Smooth muscle cell (in vitro differentiated cells): ENCODE data around the gene HSPA2. TPM values are rescaled to one million over a fixed set of nuclear protein-coding genes. Genes with fewer than 3 reads are reported as not detected.
A peak's percentile ranks its signal among the peaks of the same experiment; 100 is the strongest.

Source experiments
- DNase-seq: peaks from one replicate; lab custom pipeline; 2025; ENCODE audit not compliant: unreplicated experiment; lab: John Stamatoyannopoulos, UW
- H2AFZ ChIP-seq: fragments of 200-600 bp; sonication (generic); 2 replicates; pipeline ENCODE4 v1.6.0; 2016; ENCODE audit warnings: antibody characterized with exemption, low read depth, mild to moderate bottlenecking
- H3F3A ChIP-seq: fragments of 200-600 bp; sonication (generic); 2 replicates; pipeline ENCODE4 v1.6.0; 2017; ENCODE audit warnings: antibody characterized with exemption, low read depth
- H3K27ac ChIP-seq: fragments of 200-600 bp; sonication (generic); 2 replicates; pipeline ENCODE4 v1.5.1; 2016; ENCODE audit warnings: low read depth, mild to moderate bottlenecking
- H3K27me3 ChIP-seq: fragments of 200-600 bp; sonication (generic); 2 replicates; pipeline ENCODE4 v1.6.1; 2016; ENCODE audit warnings: low read depth, mild to moderate bottlenecking
- H3K36me3 ChIP-seq: fragments of 200-600 bp; sonication (generic); 2 replicates; pipeline ENCODE4 v1.5.1; 2016; ENCODE audit warnings: low read depth
- H3K4me1 ChIP-seq: fragments of 200-600 bp; sonication (generic); 2 replicates; pipeline ENCODE4 v1.5.1; 2016; ENCODE audit warnings: low read depth
- H3K4me2 ChIP-seq: fragments of 200-600 bp; sonication (generic); 2 replicates; pipeline ENCODE4 v1.6.0; 2016; ENCODE audit warnings: mild to moderate bottlenecking
- H3K4me3 ChIP-seq: fragments of 200-600 bp; sonication (generic); 2 replicates; pipeline ENCODE4 v1.5.1; 2016; ENCODE audit warnings: mild to moderate bottlenecking
- H3K79me2 ChIP-seq: fragments of 200-600 bp; sonication (generic); 2 replicates; pipeline ENCODE4 v1.6.0; 2016; ENCODE audit warnings: low read depth, mild to moderate bottlenecking
- H3K9ac ChIP-seq: fragments of 200-600 bp; sonication (generic); 2 replicates; pipeline ENCODE4 v1.6.0; 2016; ENCODE audit warnings: low read depth
- H3K9me3 ChIP-seq: fragments of 200-600 bp; sonication (generic); replicated peaks from 2 replicates; pipeline ENCODE4 v1.5.1; 2016; ENCODE audit warnings: low read depth
- H4K20me1 ChIP-seq: fragments of 200-600 bp; sonication (generic); 2 replicates; pipeline ENCODE4 v1.6.0; 2016; ENCODE audit warnings: low read depth
- WGBS: methylation state at CpG from one replicate; pipeline ENCODE4 v1.1.7; 2016; ENCODE audit warnings: low lambda C conversion rate; 5-methylcytosine and 5-hydroxymethylcytosine counted together
- polyA plus RNA-seq: library from polyadenylated mRNA; unstranded; fragments of >200 nt; fragmentation: Nextera tagmentation; extraction: Ambion mirVana; gene quantifications from 2 replicates; pipeline ENCODE4 v1.2.1, GENCODE V29; 2016
- total RNA-seq: library from RNA; depleted of rRNA; stranded (reverse); fragments of >200 nt; gene quantifications from 2 replicates; pipeline ENCODE4 v1.2.3, GENCODE V29; 2014
- TF ChIP-seq, protein P1 (sequence below): fragments of 200-600 bp; sonication (generic); IDR thresholded peaks from 2 replicates; pipeline ENCODE4 v1.5.1; 2017; ENCODE audit warnings: borderline replicate concordance, mild to moderate bottlenecking, antibody characterized with exemption; ENCODE audit not compliant: insufficient read depth, poor library complexity, severe bottlenecking

HSPA2 gene
- total and polyA plus RNA-seq, 2 experiments from 2014 or later, result 3.4 to 5.2 TPM

DNA sequence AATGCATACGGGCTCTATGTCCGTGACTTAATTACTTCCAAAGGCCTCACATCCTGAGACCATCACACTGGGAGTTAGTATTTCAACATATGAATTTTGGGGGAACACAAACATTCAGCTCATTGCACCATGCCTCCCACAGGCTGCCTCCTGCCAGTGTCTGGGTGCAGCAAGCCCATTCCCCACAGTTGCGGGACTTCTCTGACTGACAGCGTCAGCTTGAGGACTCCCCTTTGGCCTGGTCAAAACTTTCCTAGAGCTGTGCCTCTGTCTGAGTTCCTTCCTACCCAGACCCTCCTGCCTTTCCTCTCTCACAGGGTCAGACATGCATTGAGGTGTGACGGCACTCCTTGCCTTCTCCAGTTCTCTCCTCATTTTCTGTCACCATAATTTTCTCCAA, 36.7 kb downstream of the HSPA2 start:
- Histone ChIP-seq H3K27me3 (no peaks in the 10 kb centered on the region), H3K4me3 (no peak overlapping the region), H4K20me1 (no peaks in the 10 kb centered on the region), H3K4me1 (peaks cover 10% of the 10 kb centered on the region), H3K79me2 (no peaks in the 10 kb centered on the region), H3K9ac (no peak overlapping the region), H3K4me2 (no peak overlapping the region), H3F3A (no peaks in the 10 kb centered on the region), H3K9me3 (no peaks in the 10 kb centered on the region), H2AFZ (no peak overlapping the region), H3K36me3 (no peaks in the 10 kb centered on the region), H3K27ac (no peak overlapping the region)
- DNase-seq, result no peak
- 91% methylated on average over 5 of the region's 5 CpGs for WGBS
- TF ChIP-seq, protein P1, sequence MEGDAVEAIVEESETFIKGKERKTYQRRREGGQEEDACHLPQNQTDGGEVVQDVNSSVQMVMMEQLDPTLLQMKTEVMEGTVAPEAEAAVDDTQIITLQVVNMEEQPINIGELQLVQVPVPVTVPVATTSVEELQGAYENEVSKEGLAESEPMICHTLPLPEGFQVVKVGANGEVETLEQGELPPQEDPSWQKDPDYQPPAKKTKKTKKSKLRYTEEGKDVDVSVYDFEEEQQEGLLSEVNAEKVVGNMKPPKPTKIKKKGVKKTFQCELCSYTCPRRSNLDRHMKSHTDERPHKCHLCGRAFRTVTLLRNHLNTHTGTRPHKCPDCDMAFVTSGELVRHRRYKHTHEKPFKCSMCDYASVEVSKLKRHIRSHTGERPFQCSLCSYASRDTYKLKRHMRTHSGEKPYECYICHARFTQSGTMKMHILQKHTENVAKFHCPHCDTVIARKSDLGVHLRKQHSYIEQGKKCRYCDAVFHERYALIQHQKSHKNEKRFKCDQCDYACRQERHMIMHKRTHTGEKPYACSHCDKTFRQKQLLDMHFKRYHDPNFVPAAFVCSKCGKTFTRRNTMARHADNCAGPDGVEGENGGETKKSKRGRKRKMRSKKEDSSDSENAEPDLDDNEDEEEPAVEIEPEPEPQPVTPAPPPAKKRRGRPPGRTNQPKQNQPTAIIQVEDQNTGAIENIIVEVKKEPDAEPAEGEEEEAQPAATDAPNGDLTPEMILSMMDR, result no peak

DNA sequence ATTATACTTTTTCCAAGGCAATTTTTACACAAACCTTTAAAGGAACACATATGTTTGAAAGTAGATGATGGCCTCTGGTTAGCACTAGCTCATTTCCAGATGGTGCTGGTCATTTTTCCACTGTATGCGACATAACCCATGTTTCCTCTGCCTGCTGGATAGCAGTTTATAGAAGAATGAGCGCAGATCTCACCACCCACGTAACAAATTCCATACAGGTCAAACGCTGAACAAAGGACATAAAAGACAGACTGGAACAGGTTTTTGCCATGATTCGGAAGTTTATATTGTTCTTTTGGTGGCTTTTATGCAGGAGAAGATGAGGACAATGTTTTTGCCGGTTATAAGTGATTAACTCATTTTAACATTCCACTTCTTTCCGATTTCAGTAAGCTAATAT, 39.9 kb downstream of the HSPA2 start:
- Histone ChIP-seq H3K27me3 (no peaks in the 10 kb centered on the region), H3K9me3 (no peaks in the 10 kb centered on the region), H3K4me2 (peak overlapping the region; percentile 67), H2AFZ (peak overlapping the region; percentile 63), H3K4me3 (no peak overlapping the region), H3K4me1 (peaks cover 10% of the 10 kb centered on the region), H4K20me1 (no peaks in the 10 kb centered on the region), H3K79me2 (no peaks in the 10 kb centered on the region), H3K27ac (peak overlapping the region; percentile 17), H3K36me3 (no peaks in the 10 kb centered on the region), H3K9ac (peak overlapping the region; percentile 1), H3F3A (no peaks in the 10 kb centered on the region)
- DNase-seq, result no peak
- 56% methylated on average over 7 of the region's 7 CpGs for WGBS
- TF ChIP-seq, protein P1, result no peak

DNA sequence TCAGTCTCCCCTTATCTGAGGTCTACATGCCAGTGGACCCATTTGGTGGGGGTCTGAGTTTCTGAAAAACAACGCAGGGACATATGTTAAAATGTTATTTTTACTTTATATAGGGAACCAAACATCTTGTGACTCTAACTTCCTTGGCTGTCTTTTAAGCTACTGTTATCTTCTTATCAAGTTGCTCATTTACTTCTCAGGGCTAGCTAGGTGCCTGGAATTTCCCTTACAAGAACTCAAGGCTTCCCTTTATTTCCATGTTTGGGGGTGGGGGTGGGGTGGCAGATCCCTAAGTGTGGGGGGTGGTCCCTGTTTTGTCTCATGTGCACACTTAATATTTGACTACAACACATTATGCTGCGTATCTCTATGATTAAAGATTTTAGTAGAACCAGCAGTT, 40.8 kb downstream of the HSPA2 start:
- DNase-seq, result no peak
- 46% methylated on average over 2 of the region's 2 CpGs for WGBS
- H4K20me1 ChIP-seq, result no peaks in the 10 kb centered on the region

DNA sequence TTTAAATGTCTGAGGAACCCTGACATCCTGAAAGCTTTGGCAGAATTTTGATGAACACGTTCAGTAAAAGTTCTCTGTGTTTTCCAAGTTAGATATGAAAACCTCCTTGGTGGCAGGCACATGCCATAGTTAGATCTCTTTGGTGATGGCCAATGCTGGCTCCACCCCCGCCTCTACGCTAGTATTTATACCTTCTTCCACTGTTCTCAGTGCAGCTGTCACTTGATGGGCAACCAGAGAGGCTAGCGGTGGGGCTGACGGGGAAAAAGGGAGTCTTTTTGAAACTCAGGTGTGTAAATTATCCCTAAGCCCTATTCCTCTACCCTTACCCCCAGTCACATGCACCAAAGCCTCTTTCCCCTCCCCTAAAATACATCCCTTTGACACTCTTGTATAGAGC, 41.3 kb downstream of the HSPA2 start:
- no peak overlapping the region for H3K9ac ChIP-seq
- TF ChIP-seq, protein P1, result no peak
- no peaks in the 10 kb centered on the region for H4K20me1 ChIP-seq
- no peaks in the 10 kb centered on the region for H3K36me3 ChIP-seq
- no peak overlapping the region for H2AFZ ChIP-seq
- H3K79me2 ChIP-seq, result no peaks in the 10 kb centered on the region
- WGBS, result 80% methylated on average over 5 of the region's 5 CpGs
- no peak overlapping the region for H3K4me2 ChIP-seq
- H3K4me1 ChIP-seq, result peaks cover 10% of the 10 kb centered on the region
- H3F3A ChIP-seq, result no peaks in the 10 kb centered on the region
- DNase-seq, result no peak
- H3K27me3 ChIP-seq, result no peaks in the 10 kb centered on the region
- no peak overlapping the region for H3K4me3 ChIP-seq
- no peak overlapping the region for H3K27ac ChIP-seq
- H3K9me3 ChIP-seq, result no peaks in the 10 kb centered on the region

More for the DNA sequence above, 40.8 kb downstream of the HSPA2 start:
- TF ChIP-seq, protein P1, result no peak
- H3K9ac ChIP-seq, result no peak overlapping the region
- peak overlapping the region; percentile 67 for H3K4me2 ChIP-seq
- H3K27me3 ChIP-seq, result no peaks in the 10 kb centered on the region
- H3K36me3 ChIP-seq, result no peaks in the 10 kb centered on the region
- H3K4me1 ChIP-seq, result peaks cover 10% of the 10 kb centered on the region
- H3K9me3 ChIP-seq, result no peaks in the 10 kb centered on the region
- H2AFZ ChIP-seq, result peak overlapping the region; percentile 63
- H3K27ac ChIP-seq, result no peak overlapping the region
- no peaks in the 10 kb centered on the region for H3F3A ChIP-seq
- H3K79me2 ChIP-seq, result no peaks in the 10 kb centered on the region
- H3K4me3 ChIP-seq, result no peak overlapping the region
